GM18873 (cell line): ENCODE results near the gene AFMID.
"Not testable (repeated sequence)": the region's sequence is repeated elsewhere in the genome, so short reads cannot be mapped to it uniquely, and the experiment has no call there.

Experiments used
- ATAC-seq: cut with Tn5 transposase; IDR thresholded peaks from one replicate; pipeline ENCODE4 v1.9.1; 2021; ENCODE audit warnings: mild to moderate bottlenecking, moderate library complexity, moderate number of reproducible peaks; ENCODE audit not compliant: unreplicated experiment, low FRiP score

Gene AFMID

GRCh38 chr17:78214706-78215061, 27.5 kb downstream of the AFMID start:
- no peak for ATAC-seq

- no peak for ATAC-seq
Observed at GRCh38 chr17:78219396-78220150, 32.4 kb downstream of the AFMID start.

- ATAC-seq = no peak
Observed at GRCh38 chr17:78223061-78223460, 35.9 kb downstream of the AFMID start.

- ATAC-seq = no peak
Observed at GRCh38 chr17:78223765-78224164, 36.6 kb downstream of the AFMID start.

- ATAC-seq = no peak
Observed at GRCh38 chr17:78224231-78225087, 37.3 kb downstream of the AFMID start.

- no peak for ATAC-seq
Observed at GRCh38 chr17:78225088-78225865, 38.1 kb downstream of the AFMID start.

GRCh38 chr17:78226055-78226758, 39.0 kb downstream of the AFMID start:
- no peak for ATAC-seq

- no peak for ATAC-seq
Observed at GRCh38 chr17:78226759-78227454, 39.7 kb downstream of the AFMID start.

- no peak for ATAC-seq
Observed at GRCh38 chr17:78227455-78227916, 40.3 kb downstream of the AFMID start.

- ATAC-seq = no peak
Observed at GRCh38 chr17:78228176-78228575, 41.0 kb downstream of the AFMID start.

GRCh38 chr17:78230252-78230962, 43.2 kb downstream of the AFMID start:
- ATAC-seq = no peak

GRCh38 chr17:78230996-78231935, 44.1 kb downstream of the AFMID start, which contains the start of gene TMEM235:
TSS of gene TMEM235 (plus strand) at chr17:78231631. CDS start at chr17:78232024, 393 bp downstream.
- no peak for ATAC-seq

GRCh38 chr17:78231991-78232858, 45.1 kb downstream of the AFMID start:
- no peak for ATAC-seq

- no peak for ATAC-seq
Observed at GRCh38 chr17:78232859-78233173, 45.7 kb downstream of the AFMID start.

- no peak for ATAC-seq
Observed at GRCh38 chr17:78233678-78234077, 46.5 kb downstream of the AFMID start.

- ATAC-seq = no peak
Observed at GRCh38 chr17:78234261-78234865, 47.2 kb downstream of the AFMID start.

GRCh38 chr17:78235022-78235421, 47.9 kb downstream of the AFMID start:
- ATAC-seq = not testable (repeated sequence)
